H1 (cell line): Measurements from ENCODE around the gene WDR35. TPM values are rescaled to one million over a fixed set of nuclear protein-coding genes. Genes with fewer than 3 reads are reported as not detected.

Experiments used
- ATF2 ChIP-seq: IDR thresholded peaks from 2 replicates; pipeline ENCODE4 v1.6.1; 2012; ENCODE audit warnings: low read length, inconsistent platforms
- HDAC2 ChIP-seq, 2 experiments: fragments of 300-600 bp in 1 of 2; sonication (generic) in 1 of 2; IDR thresholded peaks; 2 replicates each; pipeline ENCODE4 v1.6.1; 2011 to 2012; ENCODE audit warnings: low read depth in 2 of 2, low read length in 2 of 2, mild to moderate bottlenecking in 2 of 2, moderate library complexity in 2 of 2, borderline replicate concordance in 1 of 2, inconsistent platforms in 1 of 2
- RFX5 ChIP-seq: IDR thresholded peaks from 2 replicates; pipeline ENCODE4 v1.6.1; 2011; ENCODE audit warnings: low read depth, low read length, improper control_type of control experiment, borderline replicate concordance
- SIN3A ChIP-seq, 2 experiments: IDR thresholded peaks in 1 of 2; conservative IDR thresholded peaks in 1 of 2; 2 replicates each; pipeline ENCODE4 v1.6.1; 2011 to 2012; ENCODE audit warnings: low read length in 2 of 2, improper control_type of control experiment in 1 of 2, low read depth in 1 of 2, mild to moderate bottlenecking in 1 of 2
- SP4 ChIP-seq: IDR thresholded peaks from 2 replicates; pipeline ENCODE4 v1.6.1; 2012; ENCODE audit warnings: low read length, inconsistent platforms
- TAF1 ChIP-seq: IDR thresholded peaks from 2 replicates; pipeline ENCODE4 v1.6.1; 2011; ENCODE audit warnings: mild to moderate bottlenecking, low read depth, low read length
- ZNF274 ChIP-seq: IDR thresholded peaks from 2 replicates; pipeline ENCODE4 v1.7.0; 2012; ENCODE audit warnings: low read length, borderline replicate concordance; ENCODE audit errors: extremely low read depth
- polyA plus RNA-seq, 7 experiments: library from polyadenylated mRNA; depleted of rRNA in 3 of 7; stranded (reverse) in 5 of 7; unstranded in 2 of 7; fragments of >200 nt in 5 of 7; fragments of 200-250 nt in 2 of 7; gene quantifications; 1 replicate in 5 of 7; 2 replicates in 1 of 7; 4 replicates in 1 of 7; pipeline versions ENCODE4 v1.2.1 to v1.2.3, GENCODE V29; 2011 to 2013; ENCODE audit warnings: missing spikeins in 2 of 7, mixed read lengths in 2 of 7
- total RNA-seq: library from RNA; stranded (reverse); fragmentation: NEBNext Ultra II Directional; extraction: Animal tissue kit (Norgen Biotek cat#: 25700); gene quantifications from 2 replicates; pipeline ENCODE4 v1.2.1, GENCODE V29; 2021

The WDR35 gene
- total and polyA plus RNA-seq, 2 of the 8 experiments (the other 6 are each of a cell fraction or from before 2014, with no cell fraction given) = 9.0 to 25.5 TPM

- TF ChIP-seq TAF1 (no peak), ATF2 (no peak), SP4 (no peak), SIN3A (conservative IDR thresholded peaks at IDR 0.05 in 1 of 2, IDR thresholded peaks at IDR 0.05 in 1 of 2; ENCODE audit: low read depth in 1 of 2, low read length in 2 of 2) (no peak), RFX5 (no peak), HDAC2 (IDR thresholded peaks at IDR 0.05; ENCODE audit: borderline replicate concordance in 1 of 2, low read depth in 2 of 2, low read length in 2 of 2) (no peak), ZNF274 (no peak)
Observed at GRCh38 chr2:20001361-20001863, 11.5 kb upstream of the WDR35 start (continued).
